Common myeloid progenitor, CD34-positive (primary cell): ENCODE data around the gene HOXC10.

Source experiments
- CTCF ChIA-PET: fragments of 350-600 bp; sonication (Branson Sonifier 250); formaldehyde crosslinking; loops from one replicate; lab custom pipeline; 2021; ENCODE audit warnings: antibody characterized with exemption; lab: Charles Lee
- POLR2A ChIA-PET: fragments of 350-600 bp; sonication (Branson Sonifier 250); formaldehyde crosslinking; loops from one replicate; lab custom pipeline; 2021; ENCODE audit warnings: antibody characterized with exemption; lab: Charles Lee
- DNase-seq, 3 donors: peaks; one replicate each; pipeline versions ENCODE4 v3.0.0 to v3.0.0-alpha.2; 2013
- H3K27ac ChIP-seq, 2 experiments: 1 replicate in 1 of 2; 2 replicates in 1 of 2; pipeline ENCODE4 v1.7.0; 2013; ENCODE audit warnings: inconsistent platforms in 2 of 2, low read length in 2 of 2, mild to moderate bottlenecking in 2 of 2, low read depth in 1 of 2, moderate library complexity in 1 of 2; ENCODE audit not compliant: severe bottlenecking in 2 of 2, insufficient read depth in 1 of 2, poor library complexity in 1 of 2
- H3K27me3 ChIP-seq, 5 experiments: replicated peaks in 2 of 5; 1 replicate in 3 of 5; 2 replicates in 2 of 5; pipeline versions ENCODE4 v1.6.1 to v1.7.0; 2013; ENCODE audit warnings: low read length in 4 of 5, mild to moderate bottlenecking in 2 of 5, moderate library complexity in 2 of 5, inconsistent platforms in 1 of 5; ENCODE audit not compliant: insufficient read depth in 5 of 5, control insufficient read depth in 4 of 5
- H3K36me3 ChIP-seq, 4 experiments: 1 replicate in 2 of 4; 2 replicates in 2 of 4; pipeline versions ENCODE4 v1.6.1 to v1.7.0; 2013; ENCODE audit warnings: low read length in 3 of 4, control low read depth in 1 of 4, mild to moderate bottlenecking in 1 of 4; ENCODE audit not compliant: control insufficient read depth in 4 of 4, insufficient read depth in 4 of 4
- H3K4me1 ChIP-seq, 4 experiments: 1 replicate in 3 of 4; 2 replicates in 1 of 4; pipeline versions ENCODE4 v1.6.1 to v1.7.1; 2013; ENCODE audit warnings: low read length in 3 of 4, mild to moderate bottlenecking in 3 of 4, control low read depth in 1 of 4, inconsistent platforms in 1 of 4, moderate library complexity in 1 of 4; ENCODE audit not compliant: control insufficient read depth in 4 of 4, insufficient read depth in 4 of 4; ENCODE audit errors: control extremely low read depth in 1 of 4
- H3K4me3 ChIP-seq, 7 experiments: 1 replicate in 4 of 7; 2 replicates in 3 of 7; pipeline versions ENCODE4 v1.5.1 to v1.7.0; 2013; ENCODE audit warnings: mild to moderate bottlenecking in 7 of 7, low read length in 6 of 7, moderate library complexity in 6 of 7, inconsistent platforms in 2 of 7, low read depth in 2 of 7, control low read depth in 1 of 7; ENCODE audit not compliant: insufficient read depth in 4 of 7, control insufficient read depth in 1 of 7; ENCODE audit errors: extremely low read depth in 1 of 7
- H3K9me3 ChIP-seq, 5 experiments: 1 replicate in 4 of 5; 2 replicates in 1 of 5; pipeline versions ENCODE4 v1.6.1 to v1.7.1; 2013; ENCODE audit warnings: low read length in 4 of 5, mild to moderate bottlenecking in 2 of 5, inconsistent platforms in 1 of 5, low read depth in 1 of 5, moderate library complexity in 1 of 5; ENCODE audit not compliant: control insufficient read depth in 4 of 5, insufficient read depth in 2 of 5; ENCODE audit errors: control extremely low read depth in 1 of 5
- WGBS: methylation state at CpG from one replicate; pipeline ENCODE4 v1.1.5; 2013; ENCODE audit not compliant: insufficient coverage; 5-methylcytosine and 5-hydroxymethylcytosine counted together

Gene HOXC10

DNA sequence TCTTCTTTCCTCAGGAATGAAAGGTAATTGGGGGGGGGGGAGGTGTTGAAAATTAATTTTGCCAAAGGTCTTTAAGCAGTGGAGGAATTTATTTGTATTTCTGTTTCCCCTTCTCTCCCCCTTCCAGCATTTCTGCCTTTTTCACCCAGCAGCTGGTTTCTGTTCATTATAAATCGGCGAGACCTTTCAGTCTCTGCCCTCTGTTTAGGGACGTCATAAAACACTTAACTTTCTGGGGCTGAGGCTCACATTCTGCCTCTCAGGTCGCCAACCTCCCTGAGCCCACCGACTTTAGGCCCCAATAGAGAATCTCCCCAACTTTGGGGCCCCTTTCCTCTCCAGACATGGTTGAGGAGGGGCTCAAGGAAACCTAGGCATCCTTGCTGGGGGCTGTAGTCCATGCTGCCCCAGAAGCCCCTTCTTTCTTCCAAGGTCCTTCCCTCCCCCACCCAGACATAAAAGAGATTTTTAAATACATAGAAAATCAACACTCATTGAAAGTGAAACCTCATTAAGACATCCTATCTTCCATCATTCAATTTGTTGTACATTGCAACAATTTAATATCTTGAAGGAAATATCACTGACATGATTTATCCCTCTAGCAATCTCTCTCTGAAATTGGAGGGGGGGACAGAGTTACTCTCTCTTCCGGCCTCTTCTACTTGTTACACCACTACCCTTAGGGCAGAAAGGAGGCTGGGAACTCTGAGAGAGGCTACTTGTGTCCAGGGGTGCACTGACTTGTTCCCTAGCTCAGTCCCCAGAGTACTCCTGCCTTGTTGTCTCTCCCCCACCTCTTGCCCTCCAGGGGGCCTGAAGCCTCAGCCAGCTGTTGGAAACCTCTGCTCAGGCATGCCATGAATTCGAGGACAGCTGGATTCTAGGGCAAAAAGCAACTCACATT, 40.8 kb downstream of the HOXC10 start:
- WGBS: 29% methylated on average over 6 of the region's 7 CpGs
- ChIA-PET POLR2A (interaction anchor here (1.1 to 1.6 kb wide), 2 partner anchors 23 to 163 kb away, joined by 3 to 4 read pairs; partner anchors contain the start of gene SMUG1), CTCF (interaction anchor here (0.6 to 2.5 kb wide), 5 partner anchors 15 to 182 kb away, joined by 3 to 9 read pairs (median 4); partner anchors contain the start of gene HOXC8)
- Histone ChIP-seq H3K36me3 (no peaks in the 10 kb centered on the region), H3K27ac (no peak overlapping the region), H3K9me3 (no peaks in the 10 kb centered on the region), H3K27me3 (peaks cover 26 to 100% (median 55%) of the 10 kb centered on the region in 5 experiments), H3K4me1 (peaks cover 0 to 5% (median under 1%) of the 10 kb centered on the region in 4 experiments), H3K4me3 (no peak overlapping the region)
- no peak for DNase-seq

DNA sequence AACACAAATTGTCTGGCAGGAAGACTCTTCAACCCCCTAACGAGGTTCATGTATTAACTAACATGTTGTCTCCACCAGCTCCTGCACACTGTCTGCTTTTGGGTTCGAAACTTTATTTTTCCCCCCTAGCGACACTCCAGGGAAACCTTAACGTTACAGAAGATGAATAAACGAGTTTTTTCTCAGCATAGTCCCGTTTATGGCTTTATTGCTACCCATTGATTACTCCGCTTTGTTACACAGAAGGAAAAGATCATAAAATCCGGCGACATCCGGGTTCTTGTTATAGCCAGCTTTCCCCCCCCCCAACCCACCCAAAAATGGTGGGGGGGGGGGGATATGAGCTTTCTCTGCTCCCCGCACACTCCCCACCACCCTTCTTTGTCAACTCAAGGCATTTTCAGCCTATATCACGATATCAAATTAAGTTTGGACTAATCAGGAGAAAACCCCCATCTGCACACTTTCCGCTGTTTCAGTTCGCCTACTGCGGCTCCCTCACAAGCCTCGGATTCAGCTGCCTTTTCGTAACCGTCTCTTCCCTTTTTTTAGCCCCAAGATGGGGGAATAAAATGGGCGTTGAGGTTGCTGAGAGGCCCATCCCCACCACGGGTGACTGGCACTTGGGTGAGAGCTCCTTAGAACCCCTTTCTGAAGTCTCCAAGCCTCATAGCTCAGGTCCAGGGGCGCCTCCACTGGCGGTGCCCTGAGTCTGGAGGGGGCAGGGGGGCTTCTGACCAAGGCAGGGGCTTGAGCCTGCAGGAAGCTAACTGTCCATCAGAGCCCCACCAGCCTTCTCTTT, 41.9 kb downstream of the HOXC10 start:
- CTCF ChIA-PET: interaction anchor here (0.8 to 1.6 kb wide), 7 partner anchors 9 to 189 kb away, joined by 3 to 5 read pairs (median 4); no protein-coding TSS in a partner anchor
- H3K4me3 ChIP-seq: no peak overlapping the region
- H3K4me1 ChIP-seq: peaks cover 0 to 6% (median 3%) of the 10 kb centered on the region in 4 experiments
- no peaks in the 10 kb centered on the region for H3K36me3 ChIP-seq
- WGBS: 16% methylated on average over 17 of the region's 22 CpGs
- H3K9me3 ChIP-seq: no peaks in the 10 kb centered on the region
- no peak overlapping the region for H3K27ac ChIP-seq
- POLR2A ChIA-PET: interaction anchor here (1.1 to 1.6 kb wide), 2 partner anchors 22 to 162 kb away, joined by 3 to 4 read pairs; partner anchors contain the start of gene SMUG1
- peaks cover 31 to 100% (median 55%) of the 10 kb centered on the region in 5 experiments for H3K27me3 ChIP-seq
- no peak for DNase-seq

DNA sequence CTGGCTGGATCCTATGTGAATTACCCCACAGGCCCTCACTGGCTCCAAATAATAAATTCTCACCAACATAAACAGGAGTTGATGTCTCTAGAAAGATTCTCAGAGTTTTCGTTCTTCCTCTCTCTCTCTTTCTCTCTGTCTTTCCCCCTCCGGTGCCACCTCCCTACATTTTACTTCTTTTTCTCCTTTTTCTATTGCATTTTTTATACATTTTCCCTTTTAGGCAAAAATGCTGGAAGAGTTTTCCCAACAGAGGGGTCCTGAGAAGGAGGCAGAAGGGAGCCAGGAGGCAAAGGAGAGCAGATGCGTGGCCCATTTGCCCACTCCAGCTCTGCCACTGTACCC, 42.5 kb downstream of the HOXC10 start:
- H3K4me1 ChIP-seq: peaks cover 0 to 6% (median 3%) of the 10 kb centered on the region in 4 experiments
- no peaks in the 10 kb centered on the region for H3K36me3 ChIP-seq
- H3K27me3 ChIP-seq: peaks cover 32 to 100% (median 57%) of the 10 kb centered on the region in 5 experiments
- H3K27ac ChIP-seq: no peak overlapping the region
- POLR2A ChIA-PET: interaction anchor here (1.6 kb wide), 1 partner anchor 21 kb away, joined by 4 read pairs; no protein-coding TSS in a partner anchor
- peaks cover 0 to 3% (median 0%) of the 10 kb centered on the region in 5 experiments for H3K9me3 ChIP-seq
- CTCF ChIA-PET: interaction anchor here (1.2 to 1.6 kb wide), 5 partner anchors 10 to 189 kb away, joined by 3 to 5 read pairs (median 4); no protein-coding TSS in a partner anchor
- no peak overlapping the region for H3K4me3 ChIP-seq
- DNase-seq: no peak
- 62% methylated on average over 3 of the region's 3 CpGs for WGBS

DNA sequence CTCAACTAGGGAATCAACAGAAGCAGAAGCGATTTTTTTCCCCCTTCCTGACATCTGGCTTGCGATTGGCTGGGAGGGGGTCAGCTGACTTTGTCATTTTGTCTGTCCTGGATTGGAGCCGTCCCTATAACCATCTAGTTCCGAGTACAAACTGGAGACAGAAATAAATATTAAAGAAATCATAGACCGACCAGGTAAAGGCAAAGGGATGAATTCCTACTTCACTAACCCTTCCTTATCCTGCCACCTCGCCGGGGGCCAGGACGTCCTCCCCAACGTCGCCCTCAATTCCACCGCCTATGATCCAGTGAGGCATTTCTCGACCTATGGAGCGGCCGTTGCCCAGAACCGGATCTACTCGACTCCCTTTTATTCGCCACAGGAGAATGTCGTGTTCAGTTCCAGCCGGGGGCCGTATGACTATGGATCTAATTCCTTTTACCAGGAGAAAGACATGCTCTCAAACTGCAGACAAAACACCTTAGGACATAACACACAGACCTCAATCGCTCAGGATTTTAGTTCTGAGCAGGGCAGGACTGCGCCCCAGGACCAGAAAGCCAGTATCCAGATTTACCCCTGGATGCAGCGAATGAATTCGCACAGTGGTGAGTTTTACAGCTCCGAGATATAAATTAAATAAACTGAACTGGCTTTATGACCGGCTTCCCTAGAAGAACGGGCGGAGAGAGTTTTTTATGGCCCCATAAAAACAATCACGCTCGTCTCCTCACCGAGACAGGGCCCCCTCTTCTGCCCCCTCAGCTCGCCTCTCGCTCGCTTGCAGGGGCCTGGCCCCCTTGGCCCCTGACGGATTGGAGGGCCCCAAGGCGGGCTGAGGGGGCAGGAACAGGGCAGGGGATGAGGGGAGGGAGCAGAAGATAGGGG, 43.6 kb downstream of the HOXC10 start, which contains the start of gene HOXC6:
TSS of gene HOXC6 (plus strand) at position 127 of the 888 bp plus-strand sequence. CDS start at position 209, 82 bp downstream.
- POLR2A ChIA-PET: no interaction called here
- Histone ChIP-seq H3K4me3 (no peak within 1 kb of the TSS), H3K27me3 (peaks cover 35 to 100% (median 65%) of the 10 kb centered on the region in 5 experiments)

DNA sequence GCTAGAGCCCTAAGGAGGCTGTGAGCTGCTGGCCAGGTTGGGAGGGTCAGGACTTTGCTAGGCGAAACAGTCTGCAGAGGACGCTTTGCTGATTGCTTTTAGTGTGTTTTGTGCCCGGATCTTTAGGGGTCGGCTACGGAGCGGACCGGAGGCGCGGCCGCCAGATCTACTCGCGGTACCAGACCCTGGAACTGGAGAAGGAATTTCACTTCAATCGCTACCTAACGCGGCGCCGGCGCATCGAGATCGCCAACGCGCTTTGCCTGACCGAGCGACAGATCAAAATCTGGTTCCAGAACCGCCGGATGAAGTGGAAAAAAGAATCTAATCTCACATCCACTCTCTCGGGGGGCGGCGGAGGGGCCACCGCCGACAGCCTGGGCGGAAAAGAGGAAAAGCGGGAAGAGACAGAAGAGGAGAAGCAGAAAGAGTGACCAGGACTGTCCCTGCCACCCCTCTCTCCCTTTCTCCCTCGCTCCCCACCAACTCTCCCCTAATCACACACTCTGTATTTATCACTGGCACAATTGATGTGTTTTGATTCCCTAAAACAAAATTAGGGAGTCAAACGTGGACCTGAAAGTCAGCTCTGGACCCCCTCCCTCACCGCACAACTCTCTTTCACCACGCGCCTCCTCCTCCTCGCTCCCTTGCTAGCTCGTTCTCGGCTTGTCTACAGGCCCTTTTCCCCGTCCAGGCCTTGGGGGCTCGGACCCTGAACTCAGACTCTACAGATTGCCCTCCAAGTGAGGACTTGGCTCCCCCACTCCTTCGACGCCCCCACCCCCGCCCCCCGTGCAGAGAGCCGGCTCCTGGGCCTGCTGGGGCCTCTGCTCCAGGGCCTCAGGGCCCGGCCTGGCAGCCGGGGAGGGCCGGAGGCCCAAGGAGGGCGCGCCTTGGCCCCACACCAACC, 44.8 kb downstream of the HOXC10 start:
- CTCF ChIA-PET: interaction anchor here (1.9 to 7.3 kb wide), 4 partner anchors 108 to 178 kb away, joined by 8 to 90 read pairs (median 35); partner anchors contain the start of gene SMUG1
- no peak for DNase-seq
- POLR2A ChIA-PET: no interaction called here
- Histone ChIP-seq H3K4me3 (no peak overlapping the region), H3K4me1 (peaks cover 0 to 26% (median 12%) of the 10 kb centered on the region in 4 experiments), H3K27me3 (peaks cover 32 to 100% (median 68%) of the 10 kb centered on the region in 5 experiments), H3K9me3 (peaks cover 0 to 15% (median 2%) of the 10 kb centered on the region in 5 experiments), H3K36me3 (no peaks in the 10 kb centered on the region), H3K27ac (no peak overlapping the region)
- WGBS: 14% methylated on average over 32 of the region's 53 CpGs

More for the DNA sequence above, 43.6 kb downstream of the HOXC10 start, which contains the start of gene HOXC6:
- Histone ChIP-seq H3K36me3 (no peaks in the 10 kb centered on the region), H3K27ac (no peak within 1 kb of the TSS), H3K9me3 (peaks cover 0 to 14% (median 2%) of the 10 kb centered on the region in 5 experiments), H3K4me1 (peaks cover 0 to 15% (median 6%) of the 10 kb centered on the region in 4 experiments)
- WGBS: 6% methylated on average over 31 of the region's 36 CpGs
- CTCF ChIA-PET: interaction anchor here (1.5 kb wide), 1 partner anchor 173 kb away, joined by 4 read pairs; no protein-coding TSS in a partner anchor
- DNase-seq: peak in 1 of 3 donors; percentile 40
